Measurements from ENCODE around the gene ZBTB37.
"Not testable (repeated sequence)": the region's sequence is repeated elsewhere in the genome, so short reads cannot be mapped to it uniquely, and the experiment has no call there.

GRCh38 chr1:173881117-173881516, 12.9 kb downstream of the ZBTB37 start:
- TF ChIP-seq, protein P1, sequence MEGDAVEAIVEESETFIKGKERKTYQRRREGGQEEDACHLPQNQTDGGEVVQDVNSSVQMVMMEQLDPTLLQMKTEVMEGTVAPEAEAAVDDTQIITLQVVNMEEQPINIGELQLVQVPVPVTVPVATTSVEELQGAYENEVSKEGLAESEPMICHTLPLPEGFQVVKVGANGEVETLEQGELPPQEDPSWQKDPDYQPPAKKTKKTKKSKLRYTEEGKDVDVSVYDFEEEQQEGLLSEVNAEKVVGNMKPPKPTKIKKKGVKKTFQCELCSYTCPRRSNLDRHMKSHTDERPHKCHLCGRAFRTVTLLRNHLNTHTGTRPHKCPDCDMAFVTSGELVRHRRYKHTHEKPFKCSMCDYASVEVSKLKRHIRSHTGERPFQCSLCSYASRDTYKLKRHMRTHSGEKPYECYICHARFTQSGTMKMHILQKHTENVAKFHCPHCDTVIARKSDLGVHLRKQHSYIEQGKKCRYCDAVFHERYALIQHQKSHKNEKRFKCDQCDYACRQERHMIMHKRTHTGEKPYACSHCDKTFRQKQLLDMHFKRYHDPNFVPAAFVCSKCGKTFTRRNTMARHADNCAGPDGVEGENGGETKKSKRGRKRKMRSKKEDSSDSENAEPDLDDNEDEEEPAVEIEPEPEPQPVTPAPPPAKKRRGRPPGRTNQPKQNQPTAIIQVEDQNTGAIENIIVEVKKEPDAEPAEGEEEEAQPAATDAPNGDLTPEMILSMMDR (conservative IDR thresholded peaks at IDR 0.05; ENCODE audit: low read depth, low read length), result not testable (repeated sequence)
- not testable (repeated sequence) for TF ChIP-seq POLR2A (IDR thresholded peaks at IDR 0.05; ENCODE audit: low read depth, low read length); MXI1 (IDR thresholded peaks at IDR 0.05; ENCODE audit: borderline replicate concordance, low read depth, low read length); BHLHE40 (IDR thresholded peaks at IDR 0.05; ENCODE audit: low read depth, low read length)
- TF ChIP-seq, protein P2, sequence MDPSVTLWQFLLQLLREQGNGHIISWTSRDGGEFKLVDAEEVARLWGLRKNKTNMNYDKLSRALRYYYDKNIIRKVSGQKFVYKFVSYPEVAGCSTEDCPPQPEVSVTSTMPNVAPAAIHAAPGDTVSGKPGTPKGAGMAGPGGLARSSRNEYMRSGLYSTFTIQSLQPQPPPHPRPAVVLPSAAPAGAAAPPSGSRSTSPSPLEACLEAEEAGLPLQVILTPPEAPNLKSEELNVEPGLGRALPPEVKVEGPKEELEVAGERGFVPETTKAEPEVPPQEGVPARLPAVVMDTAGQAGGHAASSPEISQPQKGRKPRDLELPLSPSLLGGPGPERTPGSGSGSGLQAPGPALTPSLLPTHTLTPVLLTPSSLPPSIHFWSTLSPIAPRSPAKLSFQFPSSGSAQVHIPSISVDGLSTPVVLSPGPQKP (IDR thresholded peaks at IDR 0.05; ENCODE audit: borderline replicate concordance, low read depth, low read length), result not testable (repeated sequence)

Data from IMR-90 (cell line).